ENCODE results near the gene CCL3.
"Not testable (repeated sequence)": the region's sequence is repeated elsewhere in the genome, so short reads cannot be mapped to it uniquely, and the experiment has no call there.

Gene CCL3

DNA sequence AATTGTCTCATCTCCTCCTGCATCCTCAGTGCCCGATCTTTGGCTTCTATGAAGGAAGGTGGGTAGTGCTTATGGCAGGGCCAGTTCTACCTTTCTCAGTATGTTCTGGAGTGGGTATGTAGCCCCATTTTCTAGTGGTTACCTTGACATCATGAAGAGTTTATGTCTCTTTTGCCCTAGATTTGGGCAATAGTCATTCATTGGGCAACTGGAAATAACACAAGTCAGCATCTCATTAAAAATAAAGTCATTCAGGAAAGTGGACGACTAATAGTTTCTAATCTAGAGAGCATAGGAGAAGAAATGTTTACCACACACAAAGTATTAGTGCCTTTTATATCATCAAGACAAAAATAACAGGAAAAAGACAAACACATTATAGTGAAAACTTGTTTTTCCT, 6.3 kb downstream of the CCL3 start:
- not testable (repeated sequence) for DNase-seq

DNA sequence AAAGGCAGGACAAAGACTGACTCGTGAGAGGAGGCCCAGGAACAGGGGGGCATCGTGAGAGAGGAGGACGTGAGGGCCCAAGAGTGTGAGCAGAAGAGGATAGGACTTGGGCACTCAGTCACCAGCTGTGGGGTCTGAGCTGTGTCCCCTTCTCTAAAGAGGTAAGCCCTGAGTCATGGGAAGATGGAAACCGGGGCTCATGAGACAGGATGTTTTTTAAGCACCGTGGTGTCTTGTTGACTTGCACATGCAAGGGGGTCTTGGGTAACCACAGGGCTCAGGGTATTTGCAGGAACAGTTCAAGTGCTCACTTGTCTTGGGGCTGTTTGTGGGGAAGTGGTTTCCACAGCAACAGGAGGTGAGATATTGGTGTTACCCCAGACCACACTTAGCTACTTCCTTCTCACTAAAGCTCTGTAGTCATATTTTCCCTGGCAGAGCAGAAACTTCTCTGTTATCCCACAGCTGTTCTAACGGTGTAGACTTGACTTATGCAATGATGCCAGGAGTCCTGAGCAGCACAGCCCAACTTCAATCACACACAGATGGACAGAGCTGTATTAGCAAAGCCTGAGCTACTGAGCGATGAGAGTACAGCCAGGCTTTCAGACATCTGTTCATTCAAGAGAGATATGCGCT, 7.3 kb downstream of the CCL3 start:
- peak; percentile 6 for DNase-seq

DNA sequence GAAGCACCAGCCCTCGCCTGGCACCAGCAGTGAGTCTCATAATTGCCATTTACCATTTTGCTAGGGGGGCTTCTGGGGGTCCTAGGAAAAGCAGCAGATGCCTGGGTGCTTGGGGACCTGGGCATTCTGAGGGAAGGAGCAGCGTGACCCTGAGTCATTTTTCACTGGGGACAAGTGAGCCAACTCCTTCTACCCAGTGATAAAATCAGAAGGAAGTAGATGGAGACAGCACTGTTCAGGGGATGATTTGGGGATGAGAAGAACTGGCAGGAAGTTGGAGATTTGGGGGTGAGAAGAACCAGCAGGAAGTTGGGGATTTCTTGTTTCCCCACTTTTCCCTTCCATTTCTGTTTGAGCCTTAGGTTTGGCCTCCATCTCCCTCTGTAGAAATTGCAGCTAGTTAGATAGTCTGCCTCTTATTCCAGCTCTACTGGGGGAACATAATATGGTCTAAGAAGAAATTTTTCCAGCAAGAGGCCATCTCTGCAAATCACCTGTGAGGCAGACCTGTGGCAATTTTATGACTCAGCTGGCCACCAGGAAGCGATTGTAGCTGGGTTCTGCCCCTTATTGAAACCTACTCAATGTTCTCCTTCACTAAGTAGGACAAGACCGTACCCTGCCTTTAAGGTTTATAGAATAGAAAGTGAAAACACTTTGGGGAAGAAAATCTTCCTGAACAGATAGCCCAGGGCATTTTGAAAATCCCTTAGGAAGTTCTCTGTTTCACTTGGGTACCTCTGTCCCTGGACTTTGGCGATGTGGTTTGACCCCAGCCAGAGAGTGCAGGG, 8.1 kb downstream of the CCL3 start:
- DNase-seq: not testable (repeated sequence)

DNA sequence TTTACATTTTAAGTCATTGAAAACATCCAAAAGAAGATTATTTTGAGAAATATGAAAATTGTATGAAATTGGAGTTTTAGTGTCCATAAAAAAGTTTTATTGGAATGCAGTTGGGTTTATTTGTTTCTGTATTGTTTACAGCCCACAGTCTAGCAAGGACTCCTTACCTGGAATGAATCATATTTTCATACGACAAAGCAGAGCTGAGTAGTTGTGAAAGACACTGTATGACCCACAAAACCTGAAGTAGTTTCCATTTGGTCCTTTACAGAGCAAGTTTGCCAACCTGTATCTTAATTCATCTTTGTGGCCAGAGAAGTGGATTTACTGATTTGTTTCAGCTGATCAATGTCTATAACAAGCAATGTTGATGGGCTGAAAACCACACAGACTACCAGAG, 15.6 kb downstream of the CCL3 start:
- DNase-seq: no peak

DNA sequence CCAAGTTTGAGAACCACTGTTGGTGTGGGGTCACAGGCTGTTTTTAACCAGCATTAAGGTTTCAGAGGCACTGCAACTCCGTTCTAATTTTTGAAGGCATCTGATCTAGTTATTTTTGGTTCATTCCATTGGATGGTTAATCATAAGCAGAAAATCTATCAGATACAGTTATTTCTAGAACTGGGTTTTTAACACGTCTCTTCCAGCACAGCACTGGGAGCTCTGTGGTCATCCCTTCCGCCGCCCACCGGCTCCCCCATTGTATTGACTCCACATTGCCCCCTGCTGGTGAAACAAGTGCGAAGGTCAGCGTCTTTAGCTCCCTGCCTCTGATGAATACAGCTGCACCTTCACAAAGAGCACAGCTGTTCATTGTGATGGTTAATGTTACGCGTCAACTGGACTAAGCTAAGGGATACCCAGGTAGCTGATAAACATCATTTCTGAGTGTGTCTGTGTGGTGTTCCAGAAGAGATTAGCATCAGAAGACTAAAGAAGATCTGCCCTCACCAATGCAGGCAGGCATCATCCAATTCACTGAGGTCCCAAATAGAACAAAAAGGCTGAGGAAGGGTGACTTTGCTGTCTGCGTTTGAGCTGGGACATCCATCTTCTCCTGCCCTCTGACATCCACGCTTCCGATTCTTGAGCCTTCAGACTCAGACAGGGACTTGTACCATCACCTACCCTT, 17.4 kb downstream of the CCL3 start:
- peak; percentile 61 for DNase-seq

DNA sequence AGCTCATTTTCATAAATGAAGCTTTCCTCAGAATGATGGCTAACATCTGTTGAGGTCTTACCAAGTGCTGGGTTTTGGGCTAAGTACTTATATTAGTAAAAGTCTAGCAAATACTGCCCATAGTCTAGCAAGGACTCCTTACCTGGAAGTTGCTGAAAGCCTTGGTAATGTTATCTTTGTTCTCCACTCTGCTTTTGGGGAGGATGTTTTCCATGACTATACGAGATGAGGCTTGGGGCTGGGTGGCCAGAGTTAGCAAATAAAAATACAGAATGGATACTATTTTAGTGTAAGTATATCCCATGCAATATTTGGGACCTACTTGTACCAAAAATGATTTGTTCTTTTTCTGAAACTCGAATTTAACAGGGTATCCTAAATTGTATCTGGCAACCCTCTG, 18.2 kb downstream of the CCL3 start:
- DNase-seq: no peak

DNA sequence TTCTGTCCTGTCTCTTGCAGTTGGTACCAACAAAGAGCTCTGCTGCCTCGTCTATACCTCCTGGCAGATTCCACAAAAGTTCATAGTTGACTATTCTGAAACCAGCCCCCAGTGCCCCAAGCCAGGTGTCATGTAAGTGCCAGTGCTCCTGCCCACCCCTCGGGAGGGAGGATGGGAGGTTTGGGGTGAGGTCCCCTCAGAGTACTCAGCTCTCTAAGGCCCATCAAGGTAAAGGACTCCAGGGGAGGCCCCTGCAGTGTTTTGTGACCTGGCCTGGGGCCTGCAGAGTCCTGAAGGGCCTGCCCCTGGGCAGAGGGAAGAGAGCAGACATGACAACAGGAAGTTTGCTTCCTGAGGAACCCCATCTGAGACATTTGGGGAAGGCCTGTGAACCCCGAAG, 19.5 kb downstream of the CCL3 start:
- no peak for DNase-seq

DNA sequence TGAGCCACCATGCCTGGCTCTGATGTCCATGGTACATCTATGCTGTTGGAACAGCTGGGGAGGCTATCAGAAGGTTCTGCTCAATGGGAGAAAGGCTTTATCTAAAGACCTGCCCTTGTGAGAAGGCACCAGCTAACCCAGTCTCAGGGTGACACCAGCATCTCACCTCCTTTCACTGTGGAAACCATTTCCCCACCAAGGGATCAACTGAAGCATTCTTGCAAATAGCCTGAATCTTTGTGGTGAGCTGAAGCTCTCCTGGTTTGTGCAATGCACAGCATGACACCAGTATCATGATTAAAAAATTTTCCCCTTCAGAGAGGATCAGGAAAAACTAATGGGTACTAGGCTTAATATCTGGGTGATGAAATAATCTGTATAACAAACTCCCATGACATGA, 20.8 kb downstream of the CCL3 start:
- no peak for DNase-seq

DNA sequence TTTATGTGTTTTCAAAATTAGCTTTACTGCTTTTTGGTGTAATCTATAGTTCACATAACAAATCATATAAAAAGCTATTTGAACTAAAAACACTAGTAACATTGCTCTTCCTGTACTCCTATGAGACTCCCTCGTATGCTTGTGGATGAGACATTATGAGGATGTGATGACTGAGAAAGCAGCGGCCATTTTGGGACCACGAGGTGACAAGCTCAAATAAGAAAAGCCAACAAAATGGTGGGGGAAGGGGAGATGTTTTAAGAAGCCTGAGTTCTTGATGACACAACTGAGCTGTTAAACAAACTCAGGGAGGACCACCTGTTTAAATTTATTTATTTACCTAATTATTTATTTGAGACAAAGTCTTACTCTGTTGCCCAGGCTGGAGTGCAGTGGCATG, 21.4 kb downstream of the CCL3 start:
- no peak for DNase-seq

DNA sequence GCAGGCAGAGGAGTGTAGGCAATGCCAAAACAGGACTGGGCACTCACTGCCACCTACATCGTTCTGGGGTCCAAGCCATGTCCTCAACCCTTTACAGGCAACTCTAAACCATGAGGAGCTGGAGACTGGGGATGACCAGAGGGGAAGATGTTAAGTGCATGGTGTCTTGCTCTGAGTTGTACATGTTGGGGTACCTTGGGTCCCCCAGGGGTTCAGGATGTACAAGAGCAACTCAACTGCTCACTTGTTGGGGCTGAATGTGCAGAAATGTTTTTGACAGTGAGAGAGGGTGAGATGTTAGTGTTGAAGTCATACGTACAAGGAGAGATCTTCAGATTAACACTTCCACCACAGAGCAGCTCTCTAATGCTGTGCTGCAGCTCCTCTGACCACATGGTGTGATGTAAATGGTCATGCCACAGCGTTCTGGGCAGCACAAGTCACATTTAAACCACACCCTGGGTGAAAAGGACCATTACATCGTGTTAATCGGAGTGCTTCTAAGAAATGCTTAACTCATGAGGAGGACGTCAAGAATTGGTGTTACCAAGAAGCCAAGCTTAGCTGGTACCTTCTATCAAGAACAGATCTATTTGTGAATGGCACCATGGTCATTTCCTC, 23.5 kb downstream of the CCL3 start:
- DNase-seq: no peak

DNA sequence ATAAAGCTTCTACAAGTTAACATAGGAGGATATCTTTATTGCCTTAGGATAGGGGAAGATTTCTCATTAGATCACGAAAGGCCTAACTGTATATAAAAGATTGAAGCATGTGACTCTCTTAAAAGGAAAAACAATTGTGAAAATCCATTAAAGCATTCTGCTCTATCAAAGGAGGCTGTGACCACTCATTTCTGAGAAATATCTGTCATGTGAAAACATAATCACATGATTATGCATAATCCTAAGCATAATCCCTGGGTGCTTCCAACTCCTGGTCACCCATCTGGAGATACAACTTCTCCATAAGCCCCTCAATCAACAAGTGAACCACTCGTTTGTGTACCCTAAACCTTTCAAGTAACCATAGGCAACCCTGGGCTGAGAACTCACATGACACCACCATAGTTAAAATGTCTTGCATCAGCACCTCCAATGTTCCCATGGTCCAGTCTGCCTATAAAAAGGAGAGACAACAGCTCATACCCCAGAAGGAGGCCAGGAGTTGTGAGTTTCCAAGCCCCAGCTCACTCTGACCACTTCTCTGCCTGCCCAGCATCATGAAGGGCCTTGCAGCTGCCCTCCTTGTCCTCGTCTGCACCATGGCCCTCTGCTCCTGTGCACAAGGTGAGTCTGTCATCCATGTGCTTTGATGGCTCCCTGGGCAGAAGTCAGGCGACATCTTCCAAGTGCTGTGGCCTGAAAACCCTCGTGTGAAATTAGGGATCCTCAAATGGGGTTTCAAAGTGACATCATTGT, 26.0 kb downstream of the CCL3 start, which contains the start of gene CCL18:
Gene CCL18 (plus strand): TSS at position 487 of the 756 bp plus-strand sequence. CDS start 71 bp downstream, at position 558.
- DNase-seq: no peak

DNA sequence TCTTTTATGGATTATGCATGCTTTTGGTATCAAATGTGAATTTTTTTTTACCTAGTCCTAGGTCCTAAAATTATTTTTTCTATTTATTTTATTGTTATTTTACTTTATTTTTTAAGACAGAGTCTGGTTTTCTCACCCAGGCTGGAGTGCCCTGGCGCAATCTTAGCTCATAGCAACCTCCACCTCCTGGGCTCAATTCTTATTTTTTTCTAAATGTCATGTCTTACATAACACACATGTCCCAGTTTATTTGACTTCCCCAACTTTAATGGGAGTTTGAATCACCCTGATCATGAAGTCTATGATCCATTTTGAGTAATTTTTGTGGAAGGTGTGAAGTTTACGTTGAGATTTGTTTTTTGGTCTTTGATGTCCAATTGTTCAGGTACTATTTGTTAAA, 29.1 kb downstream of the CCL3 start:
- DNase-seq: no peak

DNA sequence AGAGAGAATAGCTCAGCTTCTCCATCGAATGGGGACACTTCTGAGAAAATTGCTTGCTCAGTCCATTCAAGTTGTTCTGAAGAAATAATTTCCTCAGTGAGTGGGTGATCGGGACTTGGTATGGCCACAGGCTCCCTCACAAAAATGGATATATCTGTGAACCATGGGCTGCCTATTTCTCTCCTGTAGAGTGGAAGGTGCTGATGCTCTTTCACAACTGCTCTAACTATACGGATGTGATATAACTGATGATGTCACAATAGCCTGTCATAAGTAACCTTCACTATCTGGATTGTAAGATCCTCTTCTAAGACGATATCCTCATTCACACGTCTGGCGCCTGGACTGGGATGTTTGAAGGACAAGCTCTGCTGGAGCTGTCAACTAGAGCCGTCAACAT, 30.5 kb downstream of the CCL3 start:
- no peak for DNase-seq

DNA sequence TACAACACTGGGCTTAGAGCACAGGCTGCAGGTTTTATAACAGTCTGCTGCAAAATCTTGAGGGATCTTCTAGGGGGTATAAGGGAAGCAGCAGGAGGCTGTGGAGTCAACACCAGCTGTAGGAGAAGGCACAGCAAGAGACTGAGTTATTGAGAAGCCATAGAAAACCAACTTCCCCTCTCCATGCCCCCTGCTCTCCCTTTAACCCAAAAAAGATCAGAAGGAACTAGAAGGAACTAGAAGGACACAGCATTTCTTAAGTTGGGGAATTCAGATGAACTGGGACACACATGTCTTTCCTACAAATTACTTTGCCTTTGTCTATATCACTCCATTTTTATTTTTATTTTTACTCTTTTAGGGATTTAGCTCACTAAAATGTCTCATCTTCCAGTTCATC, 32.0 kb downstream of the CCL3 start:
- no peak for DNase-seq

DNA sequence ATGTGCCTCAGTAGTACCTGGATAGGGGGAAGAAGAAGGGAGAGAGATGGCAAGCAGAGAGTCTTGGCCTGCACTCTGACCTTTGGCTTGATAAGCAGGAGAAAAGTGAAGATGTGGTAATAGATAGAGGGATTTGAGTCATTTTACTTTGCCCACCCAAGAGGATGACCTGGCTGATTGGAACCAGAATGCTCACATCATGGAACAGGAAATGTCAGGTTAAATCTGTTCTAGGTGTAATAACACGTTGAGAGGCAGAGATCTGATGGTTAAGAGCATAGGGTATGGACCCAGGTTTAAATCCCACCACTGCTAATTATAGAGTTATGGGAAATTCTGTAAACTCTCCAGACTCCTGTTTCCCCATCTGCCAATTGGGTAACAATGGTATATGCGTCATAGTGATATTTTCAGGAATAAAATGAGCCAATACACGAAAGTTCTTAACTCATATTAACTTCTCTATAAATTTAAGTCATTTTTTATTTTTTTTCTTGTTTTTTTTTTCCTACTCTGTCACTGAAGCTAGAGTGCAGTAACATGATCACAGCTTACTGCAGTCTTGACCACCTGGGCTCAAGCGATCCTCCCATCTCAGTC, 33.9 kb downstream of the CCL3 start:
- DNase-seq: no peak

DNA sequence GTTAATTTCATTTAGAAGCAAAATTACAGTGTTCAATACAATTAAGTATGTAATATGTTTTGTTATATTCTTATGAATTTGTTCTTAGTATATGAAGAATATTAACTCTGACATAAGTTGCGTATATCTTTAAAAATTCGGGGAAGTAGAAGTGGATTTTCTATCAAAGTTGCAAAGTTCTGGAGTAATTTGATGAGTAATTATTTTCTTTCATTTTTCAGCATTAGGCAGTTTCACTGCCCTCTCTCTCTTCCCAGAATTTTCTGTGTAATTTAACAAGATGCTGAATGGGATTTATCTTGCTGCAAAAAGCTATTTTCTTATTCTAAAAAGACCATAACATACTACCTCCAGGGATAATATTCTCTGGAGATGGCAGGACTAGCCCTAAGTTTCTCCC, 34.8 kb downstream of the CCL3 start:
- DNase-seq: no peak

DNA sequence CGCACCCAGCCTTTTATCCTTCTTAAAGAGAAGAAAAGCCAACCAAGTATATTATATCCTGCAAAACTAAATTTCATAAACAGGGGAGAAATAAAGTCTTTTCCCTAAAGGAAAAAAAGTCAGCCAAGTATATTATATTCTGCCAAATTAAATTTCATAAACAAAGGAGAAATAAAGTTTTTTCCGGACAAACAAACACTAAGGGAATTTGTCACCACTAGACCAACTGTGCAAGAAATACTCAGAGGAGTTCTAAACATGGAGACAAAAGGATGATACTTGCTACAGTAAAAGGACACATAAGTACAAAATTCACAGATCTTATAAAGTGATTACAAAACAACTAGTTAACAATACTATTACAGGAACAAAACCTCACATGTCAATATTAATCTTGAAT, 40.3 kb downstream of the CCL3 start:
- DNase-seq: no peak

DNA sequence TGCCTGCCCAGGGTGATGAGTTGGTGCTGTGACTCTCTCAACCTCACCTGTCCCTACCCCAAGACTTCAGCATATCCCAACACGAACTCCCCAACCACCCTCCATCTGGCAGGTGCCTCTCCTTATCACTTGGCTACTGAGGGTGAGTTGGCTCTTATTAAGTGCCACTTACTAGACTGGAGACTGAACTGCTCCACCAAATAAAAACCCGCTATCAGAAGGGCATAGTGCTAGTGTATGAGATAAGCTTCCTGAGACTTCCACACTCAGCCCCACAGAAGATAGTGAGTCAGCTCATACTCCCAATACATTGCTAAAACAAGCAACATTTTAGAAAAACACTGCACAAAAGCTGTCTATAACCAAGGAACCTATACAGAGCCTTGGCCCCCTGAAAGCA, 41.9 kb downstream of the CCL3 start:
- no peak for DNase-seq
